K562 (cell line): ENCODE data around the gene LCN1. TPM values are rescaled to one million over a fixed set of nuclear protein-coding genes. Genes with fewer than 3 reads are reported as not detected.
A peak's percentile ranks its signal among the peaks of the same experiment; 100 is the strongest.

ENCODE experiments used
- ATAC-seq: fragments of 200-7000 bp; cut with Tn5 transposase; 3 replicates; pipeline ENCODE4 v1.9.1; 2020; ENCODE audit warnings: moderate library complexity
- BruUV-seq: library from RNA; stranded (reverse); fragments of 400-500 nt; replicated peaks from 2 replicates; lab custom pipeline; 2021; lab: Mats Ljungman, UMichigan
- CTCF ChIA-PET: fragments of 300-600 bp; formaldehyde crosslinking; extraction: SDS; loops from one replicate; lab custom pipeline; 2021; ENCODE audit warnings: low intra/inter-chr PET ratio; lab: Yijun Ruan, JAX
- POLR2A ChIA-PET: fragments of 300-600, 350-650 bp; sonication (Branson Sonifier 250); formaldehyde crosslinking; extraction: SDS; loops from one replicate; lab custom pipeline; 2021; ENCODE audit warnings: antibody characterized with exemption, inconsistent platforms; lab: Yijun Ruan, JAX
- DNase-seq, 4 experiments: peaks; one replicate each; pipeline versions ENCODE4 v3.0.0 to v3.0.0-alpha.2; 2011 to 2018; ENCODE audit warnings: low spot score in 3 of 4, mixed read lengths in 3 of 4; ENCODE audit errors: extremely low read depth in 1 of 4
- FAIRE-seq: peaks from 2 replicates; lab custom pipeline; 2011; peaks lifted over from hg19 to GRCh38; lab: Jason Lieb, UNC
- H2AFZ ChIP-seq: 2 replicates; pipeline ENCODE4 v1.6.0; 2011; ENCODE audit warnings: low read depth, low read length, control low read depth, inconsistent platforms
- H3K27ac ChIP-seq: fragments of 200-600 bp; 3 replicates; pipeline ENCODE4 v1.8.0; 2011; ENCODE audit warnings: low read depth, mild to moderate bottlenecking, control low read depth, inconsistent platforms, low read length, moderate library complexity, mixed read lengths; ENCODE audit errors: extremely low read depth
- H3K27me3 ChIP-seq, 2 experiments: fragments of 300-600 bp in 1 of 2; 2 replicates in 1 of 2; 3 replicates in 1 of 2; pipeline versions ENCODE4 v1.6.0 to v1.8.0; 2011; ENCODE audit warnings: inconsistent platforms in 2 of 2, low read length in 2 of 2, mild to moderate bottlenecking in 1 of 2, mixed read lengths in 1 of 2, moderate library complexity in 1 of 2; ENCODE audit not compliant: control insufficient read depth in 2 of 2, insufficient read depth in 2 of 2
- H3K36me3 ChIP-seq: fragments of 300-600 bp; 3 replicates; pipeline ENCODE4 v1.8.0; 2011; ENCODE audit warnings: mild to moderate bottlenecking, low read length, inconsistent platforms; ENCODE audit not compliant: control insufficient read depth, insufficient read depth
- H3K4me1 ChIP-seq, 2 experiments: fragments of 200-600 bp in 1 of 2; replicated peaks in 1 of 2; 2 replicates in 1 of 2; 3 replicates in 1 of 2; pipeline versions ENCODE4 v1.5.1 to v1.8.0; 2011; ENCODE audit warnings: inconsistent platforms in 2 of 2, low read length in 2 of 2, mild to moderate bottlenecking in 1 of 2, mixed read lengths in 1 of 2, moderate library complexity in 1 of 2; ENCODE audit not compliant: control insufficient read depth in 2 of 2, insufficient read depth in 2 of 2
- H3K4me2 ChIP-seq: 2 replicates; pipeline ENCODE4 v1.6.1; 2011; ENCODE audit warnings: low read length, control low read depth, inconsistent platforms, mixed read lengths; ENCODE audit not compliant: insufficient read depth
- H3K4me3 ChIP-seq: fragments of 200-600 bp; sonication (generic), shearing (Covaris generic); 2 replicates; pipeline ENCODE4 v1.5.1; 2016; ENCODE audit warnings: control low read depth, inconsistent platforms
- H3K79me2 ChIP-seq: fragments of 200-600 bp; 3 replicates; pipeline ENCODE4 v1.8.0; 2011; ENCODE audit warnings: low read length, inconsistent platforms; ENCODE audit not compliant: control insufficient read depth, insufficient read depth
- H3K9ac ChIP-seq, 2 experiments: 2 replicates each; pipeline versions ENCODE4 v1.6.0 to v1.6.1; 2011; ENCODE audit warnings: low read depth in 2 of 2, low read length in 2 of 2, control low read depth in 1 of 2, inconsistent platforms in 1 of 2, mild to moderate bottlenecking in 1 of 2, mixed read lengths in 1 of 2; ENCODE audit not compliant: insufficient read depth in 1 of 2
- H3K9me1 ChIP-seq: one replicate; pipeline ENCODE4 v1.6.0; 2011; ENCODE audit warnings: inconsistent platforms, mild to moderate bottlenecking, low read length, moderate library complexity; ENCODE audit not compliant: control insufficient read depth, insufficient read depth
- H3K9me3 ChIP-seq: replicated peaks from 2 replicates; pipeline ENCODE4 v1.5.1; 2011; ENCODE audit warnings: low read depth, low read length, inconsistent platforms; ENCODE audit not compliant: control insufficient read depth, insufficient read depth
- H4K20me1 ChIP-seq: replicated peaks from 2 replicates; pipeline ENCODE4 v1.6.1; 2011; ENCODE audit warnings: low read length, inconsistent platforms, mixed read lengths; ENCODE audit not compliant: control insufficient read depth, insufficient read depth
- CC2D1A ChIP-seq: fragments of 450-650 bp; IDR thresholded peaks from 2 replicates; pipeline ENCODE4 v1.6.1; 2017; ENCODE audit warnings: mild to moderate bottlenecking
- DNMT1 ChIP-seq: fragments of 450-650 bp; IDR thresholded peaks from 2 replicates; pipeline ENCODE4 v1.6.1; 2016; ENCODE audit warnings: antibody characterized with exemption, mild to moderate bottlenecking
- U2AF1 ChIP-seq: fragments of 200-400 bp; formaldehyde crosslinking; optimal IDR thresholded peaks from 2 replicates; pipeline ENCODE3; 2017; ENCODE audit warnings: mild to moderate bottlenecking, low read depth, low read length, moderate library complexity
- ZNF282 ChIP-seq: sonication (generic); formaldehyde crosslinking; IDR thresholded peaks from 2 replicates; pipeline ENCODE4 v1.8.1; 2023; ENCODE audit warnings: missing genetic modification reagents
- ZNF445 ChIP-seq: fragments of 250-450 bp; sonication (Bioruptor Pico); IDR thresholded peaks from 2 replicates; pipeline ENCODE4 v1.4.0; 2020; ENCODE audit warnings: low read depth, mild to moderate bottlenecking, moderate library complexity
- ZNF589 ChIP-seq: fragments of 200-800 bp; sonication (Bioruptor generic); IDR thresholded peaks from 2 replicates; pipeline ENCODE4 v1.6.1; 2016; ENCODE audit warnings: low read depth, missing genetic modification characterization, missing compliant biosample characterization
- WGBS: fragments of 100-300 bp; shearing (Covaris generic); methylation state at CpG from one replicate; pipeline ENCODE4 v1.1.6; 2016; ENCODE audit warnings: low coverage, mixed read lengths; ENCODE audit not compliant: insufficient coverage; ENCODE audit errors: missing lambda C conversion rate; 5-methylcytosine and 5-hydroxymethylcytosine counted together
- in situ Hi-C: fragments of 300-500 bp; cut with MboI; formaldehyde crosslinking; loops from 4 replicates; pipeline ENCODE4 v1.15.0; 2018; ENCODE audit warnings: inconsistent platforms, mixed read lengths
- intact Hi-C: fragments of 100-400 bp; cut with micrococcal nuclease; formaldehyde crosslinking; loops from 2 replicates; pipeline ENCODE4 v1.14.2; 2022
- polyA plus RNA-seq, 8 experiments: library from polyadenylated mRNA; depleted of rRNA in 4 of 8; stranded (reverse) in 5 of 8; unstranded in 3 of 8; fragments of >200 nt; fragmentation: Nextera tagmentation in 2 of 8; fragmentation: Illumina TruSeq in 1 of 8; extraction: Ambion mirVana in 2 of 8; extraction: Trizol in 1 of 8; gene quantifications; 2 replicates each; pipeline versions ENCODE4 v1.2.1 to v1.2.3, GENCODE V29; 2011 to 2014; ENCODE audit warnings: inconsistent platforms in 1 of 8, missing spikeins in 1 of 8
- total RNA-seq, 7 experiments: library from RNA; depleted of rRNA in 6 of 7; stranded (reverse); fragments of >200 nt in 6 of 7; fragmentation: Illumina TruSeq in 2 of 7; extraction: Trizol in 2 of 7; gene quantifications; 2 replicates each; pipeline versions ENCODE4 v1.2.1 to v1.2.3, GENCODE V29; 2011 to 2021; ENCODE audit warnings: low replicate concordance in 1 of 7

The LCN1 gene
- total and polyA plus RNA-seq, 9 of the 15 experiments (the other 6 are each of a cell fraction or from before 2014, with no cell fraction given) = not detected

DNA sequence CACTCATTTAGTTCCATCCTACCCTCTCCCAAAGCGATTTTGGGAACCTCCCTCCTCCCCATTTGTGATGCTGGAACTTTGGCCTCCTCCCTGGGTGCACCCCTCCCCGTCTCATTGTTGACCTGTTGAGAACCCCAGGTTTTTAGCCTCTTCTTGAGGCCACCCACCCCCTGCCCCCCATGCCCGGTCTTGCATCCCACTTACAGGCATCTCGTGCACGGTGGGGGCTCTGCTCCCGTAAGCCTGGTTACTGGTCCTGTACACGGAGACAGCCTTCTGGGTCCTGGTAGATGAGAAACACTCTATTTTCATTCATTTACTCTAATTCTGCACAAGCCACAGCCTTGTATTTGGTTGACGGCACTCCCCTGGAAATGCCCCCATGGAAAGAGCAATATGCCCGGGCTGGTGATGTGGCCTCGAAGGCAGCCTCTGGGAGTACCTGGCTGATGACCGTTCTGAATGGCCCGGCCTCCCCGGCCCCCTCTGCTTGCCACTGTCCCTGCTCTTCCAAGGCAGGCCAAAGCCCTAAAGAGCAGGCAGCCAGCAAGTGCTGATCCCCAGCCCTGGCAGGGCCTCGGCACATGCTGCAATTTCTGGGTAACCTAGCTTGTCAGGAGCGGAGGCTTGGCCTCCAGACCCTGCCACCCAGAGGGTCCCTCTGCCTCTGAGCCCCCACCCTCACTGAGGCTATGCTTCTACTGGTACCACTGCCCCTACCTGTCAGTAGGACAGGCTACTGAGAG is 22.7 kb upstream of the LCN1 start:
- FAIRE-seq (no peak), DNase-seq (no peak)
- Histone ChIP-seq H3K4me2 (no peak overlapping the region), H3K27ac (no peak overlapping the region)
- TF ChIP-seq DNMT1 = no peak
- TF ChIP-seq U2AF1 = no peak
- no peak for TF ChIP-seq ZNF282
- TF ChIP-seq CC2D1A = no peak
- no peak for TF ChIP-seq ZNF589 (CRISPR knock-in tag)
- no peak for TF ChIP-seq ZNF445
- TF ChIP-seq, all 486 proteins: peak for 0
- in situ Hi-C loops = no loop called here
- Histone ChIP-seq H2AFZ (no peak overlapping the region), H3K79me2 (peaks cover 30% of the 10 kb centered on the region), H3K9me1 (no peaks in the 10 kb centered on the region), H4K20me1 (peaks cover 8% of the 10 kb centered on the region; the same call in 1 of the 2 replicates), H3K9me3 (no peaks in the 10 kb centered on the region), H3K4me3 (no peak overlapping the region), H3K36me3 (peaks cover 22% of the 10 kb centered on the region), H3K9ac (peak overlapping the region in 1 of 2 experiments; percentile 1; a peak in 1 of 4 replicates), H3K4me1 (peaks cover 8 to 54% of the 10 kb centered on the region in 2 experiments), H3K27me3 (no peaks in the 10 kb centered on the region)
- ATAC-seq = no peak
- 71% methylated on average over 14 of the region's 15 CpGs for WGBS
- intact Hi-C loops = no loop called here
- BruUV-seq = no TSS peak
- POLR2A ChIA-PET = interaction anchor here (0.6 to 1.0 kb wide), 4 partner anchors 8 to 161 kb away, joined by 3 to 5 read pairs (median 4); no protein-coding TSS in a partner anchor
- CTCF ChIA-PET = interaction anchor here (0.7 kb wide), 1 partner anchor 392 kb away, joined by 3 read pairs; no protein-coding TSS in a partner anchor
